SU-DHL-6 (cell line): ENCODE data around the gene SLC2A1.
A peak's percentile ranks its signal among the peaks of the same experiment; 100 is the strongest.

Experiments used
- H2AFZ ChIP-seq: fragments of 200-600 bp; sonication (generic); 2 replicates; pipeline ENCODE4 v1.6.1; 2014; ENCODE audit warnings: low read depth, mild to moderate bottlenecking, moderate library complexity, mixed read lengths, antibody characterized with exemption, low read length; ENCODE audit not compliant: severe bottlenecking
- H3F3A ChIP-seq: fragments of 200-600 bp; shearing (Covaris generic); 2 replicates; pipeline ENCODE4 v1.6.0; 2016; ENCODE audit warnings: antibody characterized with exemption, mild to moderate bottlenecking; ENCODE audit not compliant: insufficient read depth
- H3K27ac ChIP-seq: fragments of 200-600 bp; sonication (generic); 2 replicates; pipeline ENCODE4 v1.5.1; 2016; ENCODE audit warnings: low read depth, mild to moderate bottlenecking, low read length, moderate library complexity, mixed read lengths
- H3K27me3 ChIP-seq: fragments of 200-600 bp; sonication (generic), shearing (Covaris generic); 2 replicates; pipeline ENCODE4 v1.6.0; 2014; ENCODE audit warnings: mild to moderate bottlenecking, low read length
- H3K36me3 ChIP-seq: fragments of 200-600 bp; sonication (generic); 2 replicates; pipeline ENCODE4 v1.6.1; 2014; ENCODE audit warnings: mild to moderate bottlenecking, low read length, mixed read lengths
- H3K4me2 ChIP-seq: fragments of 300-600, 200-600 bp; shearing (Covaris generic), sonication (generic); 2 replicates; pipeline ENCODE4 v1.6.0; 2014; ENCODE audit warnings: low read length, low read depth, mild to moderate bottlenecking; ENCODE audit not compliant: poor library complexity, severe bottlenecking
- H3K4me3 ChIP-seq: fragments of 200-600 bp; sonication (generic); 2 replicates; pipeline ENCODE4 v1.5.1; 2014; ENCODE audit warnings: antibody characterized with exemption, low read length, mild to moderate bottlenecking, mixed read lengths; ENCODE audit not compliant: insufficient read depth, poor library complexity, severe bottlenecking
- H3K79me2 ChIP-seq: fragments of 200-600 bp; sonication (generic); 2 replicates; pipeline ENCODE4 v1.6.1; 2014; ENCODE audit warnings: mild to moderate bottlenecking, low read length, moderate library complexity; ENCODE audit not compliant: insufficient read depth
- H3K9ac ChIP-seq: fragments of 200-600 bp; sonication (generic); 2 replicates; pipeline ENCODE4 v1.7.0; 2014; ENCODE audit warnings: mild to moderate bottlenecking, low read length
- H3K9me2 ChIP-seq: fragments of 200-600 bp; sonication (generic); replicated peaks from 2 replicates; pipeline ENCODE4 v1.6.1; 2014; ENCODE audit warnings: low read length; ENCODE audit not compliant: insufficient read depth
- H3K9me3 ChIP-seq: fragments of 200-600 bp; sonication (generic); 2 replicates; pipeline ENCODE4 v1.6.1; 2014; ENCODE audit warnings: low read length, mixed read lengths; ENCODE audit not compliant: insufficient read depth
- H4K20me1 ChIP-seq: fragments of 200-600 bp; sonication (generic); 2 replicates; pipeline ENCODE4 v1.6.1; 2014; ENCODE audit warnings: low read depth, mild to moderate bottlenecking, antibody characterized with exemption, low read length, moderate library complexity, mixed read lengths
- CTCF ChIP-seq: fragments of 200-600 bp; sonication (generic); IDR thresholded peaks from one replicate; pipeline ENCODE4 v1.5.1; 2017; ENCODE audit warnings: antibody characterized with exemption, mild to moderate bottlenecking, low read length, moderate library complexity; ENCODE audit not compliant: insufficient read depth, poor library complexity, severe bottlenecking
- EZH2phosphoT487 ChIP-seq: fragments of 200-600 bp; sonication (generic), shearing (Covaris generic); conservative IDR thresholded peaks from 2 replicates; pipeline ENCODE4 v1.6.1; 2018; ENCODE audit warnings: mild to moderate bottlenecking, antibody characterized with exemption, low read length, moderate library complexity, mixed read lengths

SLC2A1 gene

DNA sequence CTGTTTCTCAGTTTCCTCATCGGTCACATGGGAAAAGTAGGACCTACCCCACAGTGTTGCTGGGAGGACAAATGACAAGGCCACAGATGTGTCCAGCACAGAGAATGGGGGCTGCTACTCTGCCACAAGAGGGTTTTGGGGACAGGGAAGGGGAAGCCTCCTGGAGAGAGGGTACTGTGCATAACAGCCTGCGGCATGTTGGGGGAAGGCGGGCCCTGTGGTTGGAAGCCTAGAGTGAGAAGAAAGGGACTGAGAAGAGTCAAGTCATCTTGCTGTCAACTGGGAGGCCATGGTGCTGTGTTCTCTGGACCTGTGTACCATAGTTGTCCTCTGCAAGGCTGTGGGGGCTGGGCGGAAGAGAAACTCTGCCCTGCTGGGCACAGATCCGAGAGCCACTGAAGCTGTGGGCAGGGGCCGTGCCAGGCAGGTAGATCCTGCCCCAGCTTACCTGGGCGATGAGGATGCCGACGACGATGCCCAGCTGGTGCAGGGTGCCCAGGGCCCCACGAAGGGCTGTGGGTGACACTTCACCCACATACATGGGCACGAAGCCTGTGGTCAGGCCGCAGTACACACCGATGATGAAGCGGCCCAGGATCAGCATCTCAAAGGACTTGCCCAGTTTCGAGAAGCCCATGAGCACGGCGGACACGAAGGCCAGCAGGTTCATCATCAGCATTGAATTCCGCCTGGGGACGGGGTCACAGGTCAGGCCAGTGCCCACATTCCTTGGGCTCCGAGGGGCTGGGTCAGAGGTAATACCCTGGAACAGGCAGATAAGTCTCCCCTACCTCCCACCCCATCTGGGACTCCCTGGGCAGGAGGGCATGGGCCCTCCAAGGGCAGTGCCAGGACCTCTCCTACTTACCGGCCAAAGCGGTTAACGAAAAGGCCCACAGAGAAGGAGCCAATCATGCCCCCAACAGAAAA lies 28.2 kb downstream of the SLC2A1 start:
- H3K9me3 ChIP-seq = no peaks in the 10 kb centered on the region
- H3K79me2 ChIP-seq = peaks cover 25% of the 10 kb centered on the region
- H3K27ac ChIP-seq = peak overlapping the region; percentile 98
- no peaks in the 10 kb centered on the region for H3K27me3 ChIP-seq
- H3K36me3 ChIP-seq = no peaks in the 10 kb centered on the region
- peaks cover 47% of the 10 kb centered on the region for H3F3A ChIP-seq
- no peaks in the 10 kb centered on the region for H4K20me1 ChIP-seq
- H2AFZ ChIP-seq = no peak overlapping the region
- no peaks in the 10 kb centered on the region for H3K9me2 ChIP-seq
- TF ChIP-seq EZH2phosphoT487 (no peak), CTCF (no peak)
- no peak overlapping the region for H3K4me3 ChIP-seq
- H3K4me2 ChIP-seq = no peak overlapping the region
- no peak overlapping the region for H3K9ac ChIP-seq

GRCh38 chr1:42929434-42930177 lies 29.1 kb downstream of the SLC2A1 start:
- Histone ChIP-seq H3K9me2 (no peaks in the 10 kb centered on the region), H3K4me3 (no peak overlapping the region), H3K9me3 (no peaks in the 10 kb centered on the region), H3K27ac (no peak overlapping the region), H3K27me3 (no peaks in the 10 kb centered on the region), H2AFZ (no peak overlapping the region), H3K79me2 (peaks cover 20% of the 10 kb centered on the region), H3F3A (peaks cover 48% of the 10 kb centered on the region), H4K20me1 (no peaks in the 10 kb centered on the region), H3K4me2 (no peak overlapping the region), H3K36me3 (no peaks in the 10 kb centered on the region), H3K9ac (no peak overlapping the region)
- TF ChIP-seq CTCF = no peak
- no peak for TF ChIP-seq EZH2phosphoT487

DNA sequence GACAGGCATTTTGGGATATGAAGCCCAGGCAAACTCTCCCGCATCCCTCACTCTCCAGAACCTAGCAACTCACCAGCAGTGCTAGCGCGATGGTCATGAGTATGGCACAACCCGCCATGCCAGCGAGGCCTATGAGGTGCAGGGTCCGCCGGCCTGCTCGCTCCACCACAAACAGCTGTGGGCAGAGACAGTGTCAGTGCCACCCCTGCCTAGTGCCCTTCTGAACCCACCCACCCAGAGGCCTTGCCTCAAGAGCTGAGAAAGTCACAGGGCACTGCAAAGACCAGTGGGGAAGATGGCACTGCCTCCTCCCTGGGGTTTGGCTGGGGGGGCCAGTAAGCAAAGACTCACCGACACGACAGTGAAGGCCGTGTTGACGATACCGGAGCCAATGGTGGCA lies 29.8 kb downstream of the SLC2A1 start:
- no peak overlapping the region for H3K4me3 ChIP-seq
- no peak overlapping the region for H2AFZ ChIP-seq
- no peaks in the 10 kb centered on the region for H3K36me3 ChIP-seq
- no peaks in the 10 kb centered on the region for H3K9me2 ChIP-seq
- no peak overlapping the region for H3K4me2 ChIP-seq
- H3K27ac ChIP-seq = no peak overlapping the region
- no peaks in the 10 kb centered on the region for H3K27me3 ChIP-seq
- TF ChIP-seq CTCF = no peak
- no peak for TF ChIP-seq EZH2phosphoT487
- H3K79me2 ChIP-seq = peaks cover 12% of the 10 kb centered on the region
- no peak overlapping the region for H3K9ac ChIP-seq
- H3F3A ChIP-seq = peaks cover 43% of the 10 kb centered on the region
- H3K9me3 ChIP-seq = no peaks in the 10 kb centered on the region
- H4K20me1 ChIP-seq = no peaks in the 10 kb centered on the region
